Measurements from ENCODE around the gene PORCN. TPM values are rescaled to one million over a fixed set of nuclear protein-coding genes. Genes with fewer than 3 reads are reported as not detected.
"Not testable (repeated sequence)": the region's sequence is repeated elsewhere in the genome, so short reads cannot be mapped to it uniquely, and the experiment has no call there.

PORCN gene
- total and polyA plus RNA-seq, 2 of the 4 experiments (the other 2 are of a cell fraction): 4.1 to 10.1 TPM

GRCh38 chrX:48516987-48517386 lies 8.2 kb downstream of the PORCN start:
- ATAC-seq (ENCODE audit: low read depth) (no peak), DNase-seq (no peak)
- TF ChIP-seq CHD1 (IDR thresholded peaks at IDR 0.05; ENCODE audit: low read depth, low read length) (no peak), MXI1 (IDR thresholded peaks at IDR 0.05; ENCODE audit: borderline replicate concordance, low read depth, low read length) (no peak), RAD21 (IDR thresholded peaks at IDR 0.05; ENCODE audit: low read length) (no peak), FOS (IDR thresholded peaks at IDR 0.05; ENCODE audit: low read depth, low read length) (no peak)
- H3K56ac ChIP-seq (ENCODE audit: extremely low read depth, insufficient read depth, low read length): no peak overlapping the region
- no peaks in the 10 kb centered on the region for H3K4me1 ChIP-seq (ENCODE audit: control insufficient read depth, insufficient read depth, low read length)
- no peak overlapping the region for H3K14ac ChIP-seq (replicated peaks; ENCODE audit: low read depth, low read length)
- H4K8ac ChIP-seq (ENCODE audit: low read depth in 2 of 2, low read length in 2 of 2): no peak overlapping the region
- H4K91ac ChIP-seq (ENCODE audit: insufficient read depth, low read depth, low read length): no peak overlapping the region
- H2BK5ac ChIP-seq (ENCODE audit: low read depth, low read length, poor library complexity, severe bottlenecking): no peak overlapping the region
- no peak overlapping the region for H3K4me2 ChIP-seq (ENCODE audit: low read depth, low read length)
- no peak overlapping the region for H3K4ac ChIP-seq (ENCODE audit: low read depth, low read length)
- no peak overlapping the region for H2BK20ac ChIP-seq (ENCODE audit: low read depth, low read length)
- ChIA-PET CTCF (interaction anchor here (0.5 kb wide), 1 partner anchor 15 kb away, joined by 3 read pairs; no protein-coding TSS in a partner anchor), POLR2A (ENCODE audit: unreplicated experiment) (no interaction called here)
- peaks cover 3% of the 10 kb centered on the region for H3K36me3 ChIP-seq (ENCODE audit: control insufficient read depth, insufficient read depth, low read length)
- H2AK5ac ChIP-seq (ENCODE audit: low read depth, low read length): no peak overlapping the region
- H2BK15ac ChIP-seq (ENCODE audit: low read depth, low read length): no peak overlapping the region
- in situ Hi-C loops (cut with MboI; ENCODE audit: low sequenced_read_pairs) (no loop called here), intact Hi-C loops (cut with micrococcal nuclease) (no loop called here), dilution Hi-C loops (cut with HindIII; ENCODE audit: low sequenced_read_pairs, unreplicated experiment) (no loop called here)
- H3K4me3 ChIP-seq (ENCODE audit: insufficient read depth, low read depth, low read length): no peak overlapping the region
- no peaks in the 10 kb centered on the region for H3K27me3 ChIP-seq (ENCODE audit: control insufficient read depth, insufficient read depth, low read length)
- H2BK120ac ChIP-seq (ENCODE audit: low read depth, low read length): no peak overlapping the region
- H3K9me3 ChIP-seq (ENCODE audit: control insufficient read depth, insufficient read depth, low read length): no peaks in the 10 kb centered on the region; the same call in 1 of the 2 replicates
- H4K20me1 ChIP-seq (ENCODE audit: insufficient read depth, low read length): no peaks in the 10 kb centered on the region
- 53% methylated on average over 3 of the region's 5 CpGs; no CpG with 5 or more reads in 1 of the 2 experiments for WGBS, 2 experiments (ENCODE audit: extremely low coverage in 2 of 2, insufficient read length in 1 of 2)
- 0 out of 2 replicates have a peak, but pooled peaks cover 3% of the 10 kb centered on the region for H3K9me1 ChIP-seq (ENCODE audit: insufficient read depth, low read length)
- no TSS peak for BruUV-seq (replicated peaks)
- no peak overlapping the region for H3K23ac ChIP-seq (ENCODE audit: low read depth, low read length)
- H2AFZ ChIP-seq (replicated peaks; ENCODE audit: low read length, poor library complexity): no peak overlapping the region
- no peak overlapping the region for H3K27ac ChIP-seq (ENCODE audit: insufficient read depth, low read length)
- H2AK9ac ChIP-seq (replicated peaks; ENCODE audit: low read depth, low read length, poor library complexity): no peak overlapping the region
- peaks cover 0 to under 1% of the 10 kb centered on the region in 2 experiments; a peak in 2 of 4 replicates for H3K79me1 ChIP-seq (ENCODE audit: low read depth in 1 of 2, low read length in 2 of 2)
- no peak overlapping the region for H3K18ac ChIP-seq (ENCODE audit: low read depth, low read length)
- no peak overlapping the region for H3K9ac ChIP-seq (ENCODE audit: low read depth, low read length)
- H4K5ac ChIP-seq (ENCODE audit: low read depth, low read length): no peak overlapping the region

GRCh38 chrX:48519481-48519880 lies 10.7 kb downstream of the PORCN start:
- H3K9ac ChIP-seq (ENCODE audit: low read depth, low read length); CTCF ChIA-PET; H3K4me1 ChIP-seq (ENCODE audit: control insufficient read depth, insufficient read depth, low read length); H2BK120ac ChIP-seq (ENCODE audit: low read depth, low read length); in situ Hi-C loops (cut with MboI; ENCODE audit: low sequenced_read_pairs); H2AK5ac ChIP-seq (ENCODE audit: low read depth, low read length); H3K27ac ChIP-seq (ENCODE audit: insufficient read depth, low read length); H3K14ac ChIP-seq (replicated peaks; ENCODE audit: low read depth, low read length); H4K20me1 ChIP-seq (ENCODE audit: insufficient read depth, low read length); DNase-seq; H3K27me3 ChIP-seq (ENCODE audit: control insufficient read depth, insufficient read depth, low read length); H3K4me2 ChIP-seq (ENCODE audit: low read depth, low read length); H4K5ac ChIP-seq (ENCODE audit: low read depth, low read length); intact Hi-C loops (cut with micrococcal nuclease); H3K18ac ChIP-seq (ENCODE audit: low read depth, low read length); dilution Hi-C loops (cut with HindIII; ENCODE audit: low sequenced_read_pairs, unreplicated experiment); H3K79me1 ChIP-seq (ENCODE audit: low read depth in 1 of 2, low read length in 2 of 2); H3K23ac ChIP-seq (ENCODE audit: low read depth, low read length); H2BK15ac ChIP-seq (ENCODE audit: low read depth, low read length); H2AFZ ChIP-seq (replicated peaks; ENCODE audit: low read length, poor library complexity); POLR2A ChIA-PET (ENCODE audit: unreplicated experiment); ATAC-seq (ENCODE audit: low read depth); H2AK9ac ChIP-seq (replicated peaks; ENCODE audit: low read depth, low read length, poor library complexity); BruUV-seq (replicated peaks); H2BK20ac ChIP-seq (ENCODE audit: low read depth, low read length); H3K4me3 ChIP-seq (ENCODE audit: insufficient read depth, low read depth, low read length); H3K9me1 ChIP-seq (ENCODE audit: insufficient read depth, low read length); H3K9me3 ChIP-seq (ENCODE audit: control insufficient read depth, insufficient read depth, low read length); H3K4ac ChIP-seq (ENCODE audit: low read depth, low read length); H4K8ac ChIP-seq (ENCODE audit: low read depth in 2 of 2, low read length in 2 of 2); H3K56ac ChIP-seq (ENCODE audit: extremely low read depth, insufficient read depth, low read length); H2BK5ac ChIP-seq (ENCODE audit: low read depth, low read length, poor library complexity, severe bottlenecking); H3K36me3 ChIP-seq (ENCODE audit: control insufficient read depth, insufficient read depth, low read length); H4K91ac ChIP-seq (ENCODE audit: insufficient read depth, low read depth, low read length): not testable (repeated sequence)
- WGBS, 2 experiments (ENCODE audit: extremely low coverage in 2 of 2, insufficient read length in 1 of 2): no CpG with 5 or more reads among the region's 4 CpGs
